ENCODE results near the gene KBTBD12.
"Not testable (repeated sequence)": the region's sequence is repeated elsewhere in the genome, so short reads cannot be mapped to it uniquely, and the experiment has no call there.

Gene KBTBD12, protein sequence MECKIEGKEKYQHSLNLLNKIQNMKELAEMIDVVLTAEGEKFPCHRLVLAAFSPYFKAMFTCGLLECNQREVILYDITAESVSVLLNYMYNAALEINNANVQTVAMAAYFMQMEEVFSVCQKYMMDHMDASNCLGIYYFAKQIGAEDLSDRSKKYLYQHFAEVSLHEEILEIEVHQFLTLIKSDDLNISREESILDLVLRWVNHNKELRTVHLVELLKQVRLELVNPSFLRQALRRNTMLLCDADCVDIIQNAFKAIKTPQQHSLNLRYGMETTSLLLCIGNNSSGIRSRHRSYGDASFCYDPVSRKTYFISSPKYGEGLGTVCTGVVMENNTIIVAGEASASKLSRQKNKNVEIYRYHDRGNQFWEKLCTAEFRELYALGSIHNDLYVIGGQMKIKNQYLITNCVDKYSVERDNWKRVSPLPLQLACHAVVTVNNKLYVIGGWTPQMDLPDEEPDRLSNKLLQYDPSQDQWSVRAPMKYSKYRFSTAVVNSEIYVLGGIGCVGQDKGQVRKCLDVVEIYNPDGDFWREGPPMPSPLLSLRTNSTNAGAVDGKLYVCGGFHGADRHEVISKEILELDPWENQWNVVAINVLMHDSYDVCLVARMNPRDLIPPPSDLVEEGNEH

DNA sequence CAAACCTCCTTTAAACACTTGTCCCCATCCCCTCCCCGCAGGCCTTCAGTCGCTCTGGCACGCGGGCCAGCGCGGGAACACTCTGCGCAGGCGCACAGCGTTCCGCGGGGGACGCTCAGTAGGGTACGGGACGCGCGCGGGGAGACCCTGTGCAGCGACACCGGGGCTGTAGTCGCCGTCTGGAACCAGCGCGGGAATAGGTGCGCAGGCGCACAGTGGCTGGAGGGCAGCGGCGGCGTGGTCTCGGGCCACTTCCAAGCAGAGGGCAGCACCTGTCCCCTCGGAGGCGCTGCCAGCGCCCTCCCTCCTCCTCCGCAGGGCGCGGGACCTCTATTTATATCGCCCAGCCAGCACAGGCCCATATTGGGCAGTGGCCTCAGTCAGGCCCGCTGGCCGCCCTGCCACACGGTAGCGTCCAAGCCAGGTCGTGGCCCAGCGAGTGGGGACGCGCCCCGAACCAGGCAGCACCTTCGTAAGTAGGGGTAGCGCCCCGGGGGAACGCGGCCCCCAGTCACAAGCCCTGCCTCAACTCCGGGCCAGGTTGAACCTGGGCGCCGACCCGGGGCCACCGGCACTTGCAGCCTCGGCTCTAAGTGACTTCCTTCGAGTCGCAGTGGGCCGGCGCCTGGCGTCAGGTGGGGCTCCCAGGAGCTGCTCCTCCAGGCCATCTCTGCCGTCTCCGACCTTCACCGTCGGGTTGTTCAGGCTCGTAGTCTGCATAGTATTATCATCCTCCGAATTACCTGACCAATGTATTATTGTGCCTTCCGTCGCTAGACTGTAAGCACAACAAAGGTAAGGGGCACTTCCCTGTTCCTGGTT, at the start of gene KBTBD12:
KBTBD12 (plus strand) TSS at position 118 of the 822 bp plus-strand sequence. CDS start 7,830 bp downstream, outside the sequence.
- DNase-seq = peak; percentile 36

DNA sequence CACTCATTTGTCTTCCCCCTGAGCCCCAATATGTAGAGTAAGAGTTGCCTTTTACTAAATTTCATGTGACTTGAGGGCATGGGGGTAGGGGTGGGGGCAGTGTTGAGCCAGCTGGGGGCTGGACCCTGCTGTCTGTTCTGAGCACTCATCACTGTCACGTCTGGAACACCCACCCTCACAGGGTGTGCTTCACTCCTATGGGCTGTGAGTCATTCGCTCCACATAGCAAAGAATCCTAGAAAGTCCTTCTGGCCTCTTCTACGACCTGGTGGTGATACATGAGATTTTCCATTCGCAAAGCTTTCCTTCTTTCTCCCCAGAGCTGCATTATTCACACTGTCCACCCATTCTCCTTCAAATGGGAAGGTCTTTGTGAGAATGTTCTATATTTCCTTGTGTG, 49.1 kb upstream of the KBTBD12 start:
- DNase-seq = no peak

DNA sequence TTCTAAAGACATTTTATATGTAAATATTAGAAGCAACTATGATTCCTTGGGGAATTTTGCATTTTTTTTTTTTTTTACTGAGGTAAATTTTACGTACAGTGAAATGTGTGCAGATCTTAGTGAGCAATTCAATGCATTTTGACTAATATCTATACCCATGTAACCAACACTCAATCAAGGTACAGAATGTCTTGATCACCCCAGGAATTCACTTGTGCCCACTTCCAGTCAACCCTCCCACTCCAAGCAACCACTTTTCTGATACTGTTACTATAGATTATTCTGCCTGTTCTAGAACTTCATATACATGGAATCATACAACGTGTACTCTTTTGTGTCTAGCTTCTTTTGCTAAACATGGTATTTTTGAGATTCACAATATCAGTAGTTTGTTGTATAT, 47.6 kb upstream of the KBTBD12 start:
- no peak for DNase-seq

DNA sequence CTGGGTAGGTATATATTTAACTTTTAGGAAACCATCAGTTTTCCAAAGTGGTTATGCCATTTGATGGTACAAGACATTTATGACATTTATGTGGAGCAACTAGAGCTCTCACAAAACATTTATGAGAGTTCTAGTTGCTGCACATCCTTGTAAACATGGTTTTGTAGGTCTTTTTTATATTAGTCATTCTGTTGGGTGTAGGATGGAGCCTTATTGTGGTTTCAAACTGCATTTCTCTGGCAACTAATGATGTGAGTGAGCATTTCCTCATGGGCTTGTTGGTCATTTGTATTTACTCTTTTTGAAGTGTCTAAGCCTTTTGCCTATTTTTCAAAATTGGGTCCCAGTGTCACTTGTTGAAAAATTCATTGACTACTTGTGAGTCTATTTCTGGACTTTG, 47.0 kb upstream of the KBTBD12 start:
- no peak for DNase-seq

DNA sequence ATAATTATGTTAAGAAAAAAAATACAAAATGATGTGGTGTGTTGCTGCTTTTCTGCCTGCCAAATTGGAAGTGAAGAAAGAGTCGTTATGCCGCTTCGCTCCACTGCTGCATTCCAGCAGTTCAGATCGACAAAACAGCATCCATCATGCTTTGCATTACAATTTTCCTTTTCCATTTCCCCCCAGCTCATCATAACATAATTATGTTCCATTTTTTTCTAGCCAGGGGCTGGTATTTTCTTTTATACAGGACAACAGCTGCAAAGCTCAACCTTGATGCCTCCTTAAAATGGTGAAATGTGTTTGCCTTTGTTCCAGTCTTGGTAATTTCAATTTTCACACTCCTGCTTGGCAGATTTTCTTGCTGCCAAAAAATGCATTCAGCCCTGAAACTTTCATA, 44.9 kb upstream of the KBTBD12 start:
- DNase-seq = no peak

DNA sequence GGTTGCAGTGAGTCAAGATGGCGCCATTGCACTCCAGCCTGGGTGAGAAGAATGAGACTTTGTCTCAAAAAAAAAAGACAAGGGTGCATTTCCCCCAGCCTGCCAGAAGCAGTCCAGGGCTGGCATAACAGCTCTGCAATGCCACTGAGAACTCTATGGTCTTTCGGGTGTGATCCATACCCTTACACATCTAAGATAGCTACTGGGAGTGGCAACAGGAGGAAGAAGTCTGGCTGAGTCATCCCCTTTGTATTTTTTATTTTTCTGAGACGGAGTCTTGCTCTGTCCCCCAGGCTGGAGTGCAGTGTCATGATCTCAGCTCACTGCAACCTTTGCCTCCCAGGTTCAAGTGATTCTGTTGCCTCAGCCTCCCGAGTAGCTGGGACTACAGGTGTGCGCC, 40.9 kb upstream of the KBTBD12 start:
- peak; percentile 84 for DNase-seq

DNA sequence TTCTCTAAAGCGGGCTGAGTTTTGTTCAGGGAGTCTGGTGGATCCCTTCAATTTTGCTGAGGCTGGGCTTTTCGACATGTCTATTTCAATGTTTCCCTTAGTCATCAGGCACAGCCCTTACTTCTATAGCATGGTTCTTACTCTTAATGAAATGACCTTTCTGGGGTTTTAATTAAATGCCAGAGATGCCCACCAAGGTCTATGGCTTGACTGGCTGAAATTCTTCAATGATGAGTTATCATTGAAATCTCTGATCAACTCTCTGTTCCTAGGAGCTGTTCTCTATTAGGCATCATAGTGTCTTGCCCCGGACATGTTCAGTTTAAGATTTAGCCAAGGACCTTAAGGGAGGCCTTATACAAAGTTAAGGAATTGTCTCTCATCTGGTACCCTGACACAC, 33.4 kb upstream of the KBTBD12 start:
- no peak for DNase-seq

DNA sequence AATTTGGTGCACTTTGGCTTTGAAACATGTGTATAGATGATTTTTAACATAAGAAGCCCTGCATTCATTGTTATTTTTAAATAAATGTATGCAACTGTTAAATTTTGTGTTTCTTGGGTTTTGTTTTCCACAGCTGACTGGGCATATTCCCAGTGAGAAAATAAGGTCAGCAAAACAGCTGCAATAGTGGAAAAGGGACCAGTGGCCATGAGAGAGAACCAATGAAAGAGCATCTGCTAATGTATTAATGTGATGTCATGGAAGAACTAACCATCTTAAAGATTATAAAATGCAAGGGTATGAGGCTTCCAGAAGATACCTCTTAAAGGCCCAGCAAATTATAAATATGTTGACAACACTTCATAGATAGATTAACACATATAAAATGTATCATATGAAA, 31.0 kb upstream of the KBTBD12 start:
- no peak for DNase-seq

DNA sequence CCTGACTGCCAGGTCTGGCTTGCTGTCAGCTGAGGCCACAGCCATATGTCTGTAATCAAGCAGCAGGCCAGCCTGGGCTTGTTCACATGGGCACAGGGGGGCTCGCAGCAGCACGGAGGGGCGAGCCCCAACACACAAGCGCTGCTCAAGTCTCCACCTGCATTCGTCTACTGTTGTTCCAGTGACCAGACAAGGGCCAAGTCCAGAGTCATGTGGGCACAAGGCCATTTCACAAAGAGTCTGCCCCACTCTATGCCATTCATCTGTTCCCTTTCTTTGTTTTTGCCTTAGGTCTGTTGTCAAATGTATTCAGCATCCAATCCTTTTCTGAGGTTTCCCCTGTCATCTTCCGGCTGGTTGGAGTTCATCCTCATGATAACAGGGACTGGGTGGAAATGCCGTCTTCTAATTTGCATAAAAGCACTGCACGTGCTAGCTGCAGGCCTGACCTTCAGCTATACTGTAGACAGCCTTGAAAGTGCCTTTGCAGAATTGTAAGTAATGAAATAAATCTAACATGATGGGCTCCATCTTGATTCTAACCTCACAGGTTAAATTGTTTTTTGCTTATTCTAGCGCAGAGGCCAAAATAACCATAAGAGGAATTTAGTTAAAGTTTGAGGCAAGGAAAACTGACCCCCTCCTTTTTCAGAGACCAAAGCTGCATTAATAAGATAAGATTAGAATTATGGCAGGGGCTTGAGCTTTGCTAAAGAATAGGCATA, 28.6 kb upstream of the KBTBD12 start:
- DNase-seq = peak; percentile 78

DNA sequence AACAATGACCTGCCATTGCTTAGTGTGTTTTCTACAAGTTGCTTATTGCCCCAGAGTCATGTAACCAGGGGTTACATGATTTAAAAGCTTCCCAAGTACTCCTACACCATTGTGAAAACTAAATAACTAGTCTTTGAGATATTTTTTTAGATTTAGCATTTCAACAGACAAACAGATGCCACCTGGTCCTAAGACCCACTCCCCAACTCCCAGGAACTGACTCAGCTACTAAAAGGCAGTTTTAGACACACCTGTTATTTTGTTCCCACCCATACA, 28.1 kb upstream of the KBTBD12 start:
- DNase-seq = no peak

DNA sequence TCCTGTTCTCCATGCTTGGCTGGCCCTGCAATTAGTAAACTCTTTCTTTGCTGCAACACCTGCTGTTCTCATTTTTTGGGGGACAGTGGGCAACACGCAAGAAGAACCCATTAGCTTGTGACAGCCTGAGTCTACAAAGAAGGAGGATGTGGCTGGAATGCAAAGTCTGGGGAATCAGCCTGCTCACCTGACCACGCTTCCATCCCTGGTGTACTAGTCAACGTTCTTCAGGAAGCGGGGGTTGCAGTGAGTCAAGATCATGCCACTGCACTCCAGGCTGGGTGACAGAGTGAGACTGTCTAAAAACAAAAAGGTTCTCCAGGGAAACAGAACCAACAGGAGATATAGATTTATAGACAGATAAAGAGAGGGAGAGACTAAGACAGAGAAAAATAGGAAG, 27.7 kb upstream of the KBTBD12 start:
- no peak for DNase-seq

DNA sequence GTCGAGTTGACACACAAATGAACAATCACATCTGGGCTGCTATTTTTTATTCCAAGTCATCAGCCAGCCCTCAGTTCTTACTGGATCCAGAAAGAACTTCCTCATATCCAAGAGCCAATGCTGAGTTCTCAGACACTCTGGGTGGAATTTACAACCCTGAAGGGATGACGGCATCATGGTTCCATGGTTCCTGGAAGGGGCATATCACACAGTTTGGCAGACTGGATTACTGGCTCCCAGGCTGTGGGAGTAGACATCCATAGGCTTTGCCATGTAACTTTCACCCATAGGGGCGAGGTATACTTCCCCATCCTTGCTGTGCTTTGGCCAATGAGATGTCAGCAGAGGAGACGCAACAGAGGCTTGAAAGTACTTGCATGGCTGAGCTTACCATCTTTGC, 26.9 kb upstream of the KBTBD12 start:
- no peak for DNase-seq

DNA sequence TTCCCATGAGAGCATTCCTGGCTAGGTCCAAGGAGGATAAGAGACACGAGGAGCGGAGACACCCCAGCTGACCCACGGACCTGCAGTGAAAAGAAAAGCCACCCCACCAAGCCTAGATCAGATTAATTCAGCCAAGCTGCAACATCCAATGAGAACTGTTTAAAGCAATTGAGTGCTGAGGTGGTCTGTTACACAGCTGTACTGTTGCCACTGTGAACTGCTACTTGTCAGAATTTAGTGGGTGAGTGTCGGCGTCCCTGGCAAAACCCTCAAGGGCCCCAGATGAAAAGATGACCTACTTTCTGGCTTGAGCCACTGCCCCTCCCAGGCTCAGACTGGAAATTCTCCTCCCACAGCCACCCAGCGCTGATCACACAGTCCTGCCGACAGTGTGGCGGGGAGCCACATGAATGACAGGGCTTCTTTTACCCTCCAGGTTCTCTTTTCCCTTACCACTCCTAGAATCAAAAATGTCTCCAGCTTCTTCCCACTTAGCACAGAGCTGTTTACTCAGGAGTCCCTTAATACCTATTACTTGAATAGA, 26.4 kb upstream of the KBTBD12 start:
- no peak for DNase-seq

DNA sequence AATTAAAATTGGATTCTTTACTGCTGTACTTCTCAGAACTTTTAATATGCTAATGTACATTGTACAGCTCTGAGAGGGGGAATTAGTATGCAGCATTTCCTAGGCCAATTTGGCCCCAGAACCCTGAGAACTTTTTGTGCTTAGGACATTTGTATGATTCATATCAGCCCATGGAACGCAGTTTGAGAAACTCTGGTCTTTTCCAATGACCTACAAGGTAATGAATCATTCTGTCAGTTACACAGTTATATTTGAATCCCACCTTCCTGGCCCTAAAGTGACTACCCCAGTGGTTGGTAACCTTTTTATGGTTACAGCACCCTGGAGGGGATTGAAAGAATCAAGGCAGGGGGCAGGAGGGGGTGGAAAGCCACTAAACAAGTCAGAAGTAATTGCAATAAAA, 25.6 kb upstream of the KBTBD12 start:
- no peak for DNase-seq

DNA sequence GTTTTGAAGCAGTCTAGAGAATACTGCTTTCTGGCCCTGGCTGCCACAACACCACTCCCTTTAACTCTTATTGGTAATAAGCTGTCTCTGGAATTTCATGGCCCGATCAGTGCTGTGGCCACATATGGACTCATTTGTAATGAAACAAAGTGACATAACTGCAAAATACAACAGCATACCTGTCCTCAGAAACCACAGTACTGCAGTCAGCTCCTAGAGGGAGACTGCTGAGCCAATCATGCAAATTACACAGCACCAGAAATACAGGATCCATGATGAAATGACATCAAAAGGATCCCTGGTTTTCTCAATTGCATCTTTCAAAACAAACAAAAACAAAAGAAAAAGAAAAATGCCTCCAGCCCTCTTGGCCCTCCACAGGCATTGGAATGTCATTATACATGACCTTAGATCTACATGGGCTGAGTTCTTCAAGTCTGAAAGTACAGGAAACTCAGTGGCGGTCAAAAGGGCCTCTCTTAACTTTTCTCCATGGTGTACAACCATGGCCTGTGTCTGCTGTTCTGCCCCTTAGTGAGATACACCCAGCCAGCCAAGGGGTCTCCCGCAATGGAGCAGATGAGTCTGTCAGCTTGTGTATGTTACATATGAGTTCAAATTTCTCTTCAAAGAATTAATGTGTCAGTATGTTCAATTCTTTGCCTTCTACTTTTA, 24.9 kb upstream of the KBTBD12 start:
- DNase-seq = no peak

DNA sequence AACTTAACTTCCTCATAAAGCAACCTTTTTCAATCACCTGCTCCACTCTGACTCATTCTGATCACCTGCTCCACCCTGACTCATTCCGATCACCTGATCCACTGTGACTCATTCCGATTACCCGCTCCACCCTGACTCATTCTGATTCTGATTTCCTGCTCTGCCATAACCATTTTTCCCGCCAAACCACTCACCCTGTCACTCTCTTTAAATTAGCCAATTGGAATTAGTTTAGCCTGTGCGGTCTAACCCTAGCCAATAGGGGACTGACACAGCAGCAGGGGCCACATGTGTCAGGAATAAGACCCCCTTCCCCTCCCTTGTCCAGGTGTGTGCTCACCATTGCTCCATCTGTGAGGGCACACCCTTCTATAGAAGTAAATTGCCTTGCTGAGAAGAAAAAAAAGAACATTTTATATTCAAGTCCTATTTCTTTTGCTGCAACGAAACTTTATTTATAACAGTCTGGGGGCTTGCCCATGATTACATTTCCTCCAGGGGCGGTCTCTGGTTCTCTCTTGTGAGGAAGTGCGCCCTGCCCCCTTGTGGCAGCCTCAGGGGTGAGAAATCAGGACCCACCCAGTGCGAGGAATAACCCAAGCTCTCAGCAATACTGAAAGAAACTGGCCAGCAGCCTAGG, 24.3 kb upstream of the KBTBD12 start:
- not testable (repeated sequence) for DNase-seq

DNA sequence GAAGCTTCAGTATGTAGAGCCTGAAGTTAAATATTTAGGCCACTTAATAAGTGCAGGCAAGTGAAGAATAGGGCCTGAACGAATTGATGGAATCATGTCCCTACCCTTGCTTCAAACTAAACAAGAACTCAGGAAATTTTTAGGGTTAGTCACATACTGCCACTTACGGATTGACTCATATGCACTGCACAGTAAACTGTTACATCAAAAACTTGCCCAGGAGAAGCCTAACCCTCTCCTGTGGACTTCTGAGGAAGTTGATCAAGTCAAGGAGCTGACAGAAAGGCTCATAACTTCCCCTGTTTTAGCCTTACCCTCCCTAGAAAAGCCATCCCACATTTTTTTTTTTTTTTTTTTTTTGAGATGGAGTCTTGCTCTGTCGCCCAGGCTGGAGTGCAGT, 20.6 kb upstream of the KBTBD12 start:
- DNase-seq = no peak

DNA sequence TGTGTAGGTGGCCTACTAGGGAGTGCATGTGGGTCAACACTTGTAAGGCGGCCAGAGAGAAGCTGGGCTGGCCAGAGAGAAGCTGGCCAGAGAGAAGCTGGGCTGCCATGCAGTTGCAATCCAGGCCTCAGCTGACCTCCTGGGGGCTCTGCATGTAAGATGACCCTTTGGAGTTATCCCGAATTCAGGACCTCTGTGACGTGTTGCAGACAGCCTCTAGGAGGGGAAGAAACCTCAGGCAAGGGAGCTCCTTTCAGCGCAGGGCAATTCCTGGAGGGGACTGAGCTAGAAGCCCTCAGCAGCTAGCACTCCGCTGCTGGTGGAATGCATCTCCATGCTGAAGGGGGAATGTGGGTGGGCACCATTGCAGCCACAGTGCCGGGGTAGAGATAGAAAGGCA, 15.8 kb upstream of the KBTBD12 start:
- DNase-seq = no peak

DNA sequence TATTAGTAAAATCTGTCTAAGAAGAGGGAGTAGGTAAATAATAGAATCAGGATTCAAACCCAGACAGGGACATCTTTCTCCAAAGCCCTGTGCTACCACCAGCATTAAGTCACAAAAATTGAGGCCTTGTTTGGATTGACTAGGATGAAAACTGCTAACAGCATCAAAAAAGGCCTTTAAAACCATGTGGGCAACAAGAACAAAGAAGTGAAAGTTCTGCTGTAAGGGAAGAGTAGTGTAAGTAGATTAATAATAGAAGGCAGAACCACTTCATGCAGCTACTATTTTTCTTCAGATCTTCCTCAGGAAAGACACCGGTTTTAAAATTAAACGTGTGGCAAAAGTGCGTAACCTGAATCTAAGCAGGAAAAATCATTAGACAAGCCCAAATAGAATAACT, 15.3 kb upstream of the KBTBD12 start:
- no peak for DNase-seq

DNA sequence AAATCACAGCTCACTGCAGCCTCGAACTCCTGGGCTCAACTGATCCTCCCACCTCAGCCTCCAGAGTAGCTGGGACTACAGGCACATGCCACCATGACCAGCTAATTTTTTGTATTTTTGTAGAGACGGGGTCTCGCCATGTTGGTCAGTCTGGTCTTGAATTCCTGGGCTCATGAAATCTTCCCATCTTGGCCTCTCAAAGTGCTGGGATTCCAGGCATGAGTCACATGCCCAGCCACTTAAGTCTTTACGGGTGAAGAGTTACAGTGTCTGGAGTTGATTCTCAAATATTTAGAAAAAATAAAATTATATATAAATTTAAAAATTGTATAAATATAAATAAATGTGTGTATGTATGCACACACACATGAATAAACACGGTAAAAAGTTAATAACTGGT, 14.5 kb upstream of the KBTBD12 start:
- DNase-seq = no peak

DNA sequence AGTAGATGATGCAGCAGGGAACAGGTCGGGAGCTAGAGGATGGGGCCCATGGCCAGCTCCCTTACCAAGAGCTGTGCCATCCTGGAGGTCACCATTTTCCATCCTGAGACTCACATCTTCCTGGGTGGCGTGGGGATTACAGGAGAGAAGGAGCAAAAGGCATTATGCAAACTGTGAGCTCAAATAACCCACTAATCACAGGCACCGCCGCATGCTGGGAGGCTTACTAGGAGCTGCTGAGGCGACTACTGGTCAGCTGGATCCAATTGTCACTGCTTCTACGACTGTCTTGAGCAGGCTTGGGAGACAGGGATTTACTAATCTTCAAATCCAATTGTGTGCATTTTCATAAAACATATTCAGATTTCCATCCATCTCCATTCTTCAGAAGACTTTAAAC, 12.5 kb upstream of the KBTBD12 start:
- no peak for DNase-seq
